Measurements from ENCODE around the gene RIC8B. TPM values are rescaled to one million over a fixed set of nuclear protein-coding genes. Genes with fewer than 3 reads are reported as not detected.

RIC8B gene
- total RNA-seq, 1 experiment from 2014 or later: 15.5 TPM

GRCh38 chr12:106758349-106759110 lies 16.0 kb upstream of the RIC8B start:
- no peak for DNase-seq (ENCODE audit: low read depth)

GRCh38 chr12:106759526-106760183 lies 14.8 kb upstream of the RIC8B start:
- no peak for DNase-seq (ENCODE audit: low read depth)

GRCh38 chr12:106760184-106760531 lies 14.3 kb upstream of the RIC8B start:
- DNase-seq (ENCODE audit: low read depth): no peak

GRCh38 chr12:106764220-106764619 lies 10.3 kb upstream of the RIC8B start:
- DNase-seq (ENCODE audit: low read depth): no peak

GRCh38 chr12:106764738-106765137 lies 9.7 kb upstream of the RIC8B start:
- DNase-seq (ENCODE audit: low read depth): no peak

- no peak for DNase-seq (ENCODE audit: low read depth)
Observed at GRCh38 chr12:106766393-106766826, 8.1 kb upstream of the RIC8B start.

GRCh38 chr12:106767206-106767605 lies 7.3 kb upstream of the RIC8B start:
- DNase-seq (ENCODE audit: low read depth): no peak

GRCh38 chr12:106767954-106768822 lies 6.3 kb upstream of the RIC8B start:
- peak; percentile 84 for DNase-seq (ENCODE audit: low read depth)

- peak; percentile 92 for DNase-seq (ENCODE audit: low read depth)
Observed at GRCh38 chr12:106769078-106769477, 5.4 kb upstream of the RIC8B start.

GRCh38 chr12:106769546-106769945 lies 4.9 kb upstream of the RIC8B start:
- no peak for DNase-seq (ENCODE audit: low read depth)

- DNase-seq (ENCODE audit: low read depth): no peak
Observed at GRCh38 chr12:106771425-106771824, 3.1 kb upstream of the RIC8B start.

GRCh38 chr12:106773286-106774004 lies 1.0 kb upstream of the RIC8B start:
- no peak for DNase-seq (ENCODE audit: low read depth)

- no peak for DNase-seq (ENCODE audit: low read depth)
Observed at GRCh38 chr12:106774808-106775524, 484 bp downstream of the RIC8B start.

- DNase-seq (ENCODE audit: low read depth): no peak
Observed at GRCh38 chr12:106776897-106777296, 2.4 kb downstream of the RIC8B start.

- peak; percentile 52 for DNase-seq (ENCODE audit: low read depth)
Observed at GRCh38 chr12:106780010-106780631, 5.6 kb downstream of the RIC8B start.

- no peak for DNase-seq (ENCODE audit: low read depth)
Observed at GRCh38 chr12:106782619-106783018, 8.1 kb downstream of the RIC8B start.

- no peak for DNase-seq (ENCODE audit: low read depth)
Observed at GRCh38 chr12:106783515-106783914, 9.0 kb downstream of the RIC8B start.

GRCh38 chr12:106790020-106790419 lies 15.5 kb downstream of the RIC8B start:
- DNase-seq (ENCODE audit: low read depth): no peak

GRCh38 chr12:106791531-106791930 lies 17.0 kb downstream of the RIC8B start:
- DNase-seq (ENCODE audit: low read depth): no peak

- no peak for DNase-seq (ENCODE audit: low read depth)
Observed at GRCh38 chr12:106794369-106794768, 19.9 kb downstream of the RIC8B start.
